ENCODE results near the gene LMNTD2.

GRCh38 chr11:592501-592900 is 32.0 kb upstream of the LMNTD2 start:
- no peak for TF ChIP-seq ELF4 (IDR thresholded peaks at IDR 0.05)
- no peak for TF ChIP-seq SP1 (IDR thresholded peaks at IDR 0.05)
- no peak for TF ChIP-seq SUZ12 (IDR thresholded peaks at IDR 0.05)
- no peak for TF ChIP-seq FOXA1 (IDR thresholded peaks at IDR 0.05)
- TF ChIP-seq LEF1 (IDR thresholded peaks at IDR 0.05; ENCODE audit: borderline replicate concordance): no peak
- no peak for TF ChIP-seq CTBP1 (IDR thresholded peaks at IDR 0.05; ENCODE audit: borderline replicate concordance)
- TF ChIP-seq TARDBP (IDR thresholded peaks at IDR 0.05): no peak
- TF ChIP-seq FOXM1 (IDR thresholded peaks at IDR 0.05; ENCODE audit: borderline replicate concordance): no peak
- TF ChIP-seq FOXK2 (IDR thresholded peaks at IDR 0.05): no peak
- TF ChIP-seq ZNF384 (IDR thresholded peaks at IDR 0.05): no peak
- no peak for TF ChIP-seq BHLHE40 (IDR thresholded peaks at IDR 0.05; ENCODE audit: borderline replicate concordance)
